OCI-LY1 (cell line): Measurements from ENCODE around the gene IRX4.

Experiments
- EZH2 ChIP-seq: fragments of 200-600 bp; sonication (generic), shearing (Covaris generic); IDR thresholded peaks from 2 replicates; pipeline ENCODE4 v1.8.0; 2017; ENCODE audit warnings: borderline replicate concordance, mixed run types, mild to moderate bottlenecking, antibody characterized with exemption, low read length, moderate library complexity, mixed read lengths
- TF ChIP-seq, protein P1 (sequence below): fragments of 200-600 bp; sonication (generic), shearing (Covaris generic); IDR thresholded peaks from 2 replicates; pipeline ENCODE4 v1.5.1; 2017; ENCODE audit warnings: mild to moderate bottlenecking, antibody characterized with exemption, low read length, moderate library complexity, mixed read lengths

DNA sequence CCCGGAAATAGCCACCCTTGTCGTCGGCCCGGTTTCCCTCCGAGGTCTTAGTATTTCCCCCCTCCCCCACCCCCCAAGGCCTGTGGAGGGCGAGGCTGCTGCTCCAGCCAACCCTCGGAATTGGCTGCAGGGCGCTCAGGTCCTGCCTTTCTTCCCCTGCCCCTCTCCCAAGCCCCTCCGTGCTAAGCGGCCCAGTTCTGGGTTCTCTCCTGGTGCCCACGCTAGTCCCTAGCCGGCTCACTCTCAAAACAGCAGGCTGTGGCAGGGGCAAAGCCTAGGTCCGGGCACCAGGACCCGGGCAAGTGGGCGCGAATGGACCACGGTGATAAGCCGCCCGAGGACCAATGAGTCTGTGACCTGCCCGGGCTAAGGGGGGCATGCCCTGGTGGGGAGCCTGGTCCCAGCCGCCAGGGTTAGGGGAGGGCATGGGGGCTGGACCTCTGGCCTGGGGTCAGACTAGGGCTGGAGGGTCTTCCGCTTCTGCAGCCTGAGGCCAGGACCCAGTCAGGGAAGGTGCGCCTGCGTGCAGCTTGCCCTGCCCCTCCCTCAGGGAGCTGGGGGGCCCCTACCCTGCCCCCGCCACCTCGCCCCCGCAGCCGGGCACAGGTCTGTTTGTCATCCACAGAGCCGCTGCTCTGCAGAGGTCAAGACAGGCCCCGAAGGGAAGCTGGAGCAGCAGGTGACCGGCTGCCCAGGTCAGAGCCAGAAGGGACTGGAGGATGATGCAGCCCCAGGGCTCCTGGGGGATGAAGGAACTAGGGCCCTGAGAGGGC is 5.0 kb upstream of the IRX4 start:
- TF ChIP-seq, protein P1, sequence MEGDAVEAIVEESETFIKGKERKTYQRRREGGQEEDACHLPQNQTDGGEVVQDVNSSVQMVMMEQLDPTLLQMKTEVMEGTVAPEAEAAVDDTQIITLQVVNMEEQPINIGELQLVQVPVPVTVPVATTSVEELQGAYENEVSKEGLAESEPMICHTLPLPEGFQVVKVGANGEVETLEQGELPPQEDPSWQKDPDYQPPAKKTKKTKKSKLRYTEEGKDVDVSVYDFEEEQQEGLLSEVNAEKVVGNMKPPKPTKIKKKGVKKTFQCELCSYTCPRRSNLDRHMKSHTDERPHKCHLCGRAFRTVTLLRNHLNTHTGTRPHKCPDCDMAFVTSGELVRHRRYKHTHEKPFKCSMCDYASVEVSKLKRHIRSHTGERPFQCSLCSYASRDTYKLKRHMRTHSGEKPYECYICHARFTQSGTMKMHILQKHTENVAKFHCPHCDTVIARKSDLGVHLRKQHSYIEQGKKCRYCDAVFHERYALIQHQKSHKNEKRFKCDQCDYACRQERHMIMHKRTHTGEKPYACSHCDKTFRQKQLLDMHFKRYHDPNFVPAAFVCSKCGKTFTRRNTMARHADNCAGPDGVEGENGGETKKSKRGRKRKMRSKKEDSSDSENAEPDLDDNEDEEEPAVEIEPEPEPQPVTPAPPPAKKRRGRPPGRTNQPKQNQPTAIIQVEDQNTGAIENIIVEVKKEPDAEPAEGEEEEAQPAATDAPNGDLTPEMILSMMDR = no peak
- TF ChIP-seq EZH2 = no peak
